ENCODE measurements around the gene CLCN2.

- TF ChIP-seq POLR2A (IDR thresholded peaks at IDR 0.05) (no peak), CTCF (IDR thresholded peaks at IDR 0.05 in 8 of 11, conservative IDR thresholded peaks at IDR 0.05 in 3 of 11) (peak in 1 of 11 experiments; percentile 10), POLR2AphosphoS5 (IDR thresholded peaks at IDR 0.05) (peak; percentile 91 to 96 (median 93))
Measured at GRCh38 chr3:184335661-184336546, 25.5 kb downstream of the CLCN2 start.

Measured in spleen (tissue), 7 donors.